Measurements from ENCODE around the gene RBM10. TPM values are rescaled to one million over a fixed set of nuclear protein-coding genes. Genes with fewer than 3 reads are reported as not detected.
"Not testable (repeated sequence)": the region's sequence is repeated elsewhere in the genome, so short reads cannot be mapped to it uniquely, and the experiment has no call there.

The RBM10 gene
- 10 to 100 TPM; 11.4 to 33.9 (median 22.1) TPM for polyA plus RNA-seq (ENCODE audit: low read depth in 6 of 6)

- H3K27ac Mint-ChIP-seq, result peak within 1 kb of the TSS; percentile 96 to 99 (median 98)
- H3K27me3 Mint-ChIP-seq, result peaks cover 0 to 5% (median 0%) of the 10 kb centered on the region in 3 donors
- peaks cover 0 to 8% of the 10 kb centered on the region in 2 donors for H3K36me3 Mint-ChIP-seq
- DNase-seq (peak; percentile 89), ATAC-seq (ENCODE audit: low read depth in 2 of 2) (peak; percentile 86 to 89)
- H3K4me3 Mint-ChIP-seq, result peak within 1 kb of the TSS; percentile 94 to 99 (median 98)
- H3K4me1 Mint-ChIP-seq, result peaks cover 24 to 36% (median 26%) of the 10 kb centered on the region in 3 donors
- peaks cover 0 to 4% (median 0%) of the 10 kb centered on the region in 7 donors for H3K9me3 Mint-ChIP-seq
Measured at GRCh38 chrX:47144626-47145394, at the start of gene RBM10, which contains the start of gene NDUFB11. Gene RBM10, plus strand, starts transcription at chrX:47145221. Its CDS starts 2,261 bp downstream, at chrX:47147482. Gene NDUFB11, minus strand, starts transcription at chrX:47144702. Its CDS starts 23 bp downstream, at chrX:47144679.

- Mint-ChIP-seq H3K4me3 (no peak overlapping the region), H3K36me3 (no peaks in the 10 kb centered on the region), H3K4me1 (no peaks in the 10 kb centered on the region), H3K27ac (no peak overlapping the region), H3K27me3 (no peaks in the 10 kb centered on the region), H3K9me3 (no peaks in the 10 kb centered on the region)
- no peak for DNase-seq
- ATAC-seq (ENCODE audit: low read depth in 2 of 2), result no peak
Measured at GRCh38 chrX:47097018-47097417, 48.0 kb upstream of the RBM10 start.

GRCh38 chrX:47098338-47099094, 46.5 kb upstream of the RBM10 start:
- Mint-ChIP-seq H3K4me3 (no peak overlapping the region), H3K27me3 (no peaks in the 10 kb centered on the region), H3K36me3 (no peaks in the 10 kb centered on the region), H3K4me1 (no peaks in the 10 kb centered on the region), H3K27ac (no peak overlapping the region), H3K9me3 (no peaks in the 10 kb centered on the region)
- DNase-seq (no peak), ATAC-seq (ENCODE audit: low read depth in 2 of 2) (no peak)

DNA sequence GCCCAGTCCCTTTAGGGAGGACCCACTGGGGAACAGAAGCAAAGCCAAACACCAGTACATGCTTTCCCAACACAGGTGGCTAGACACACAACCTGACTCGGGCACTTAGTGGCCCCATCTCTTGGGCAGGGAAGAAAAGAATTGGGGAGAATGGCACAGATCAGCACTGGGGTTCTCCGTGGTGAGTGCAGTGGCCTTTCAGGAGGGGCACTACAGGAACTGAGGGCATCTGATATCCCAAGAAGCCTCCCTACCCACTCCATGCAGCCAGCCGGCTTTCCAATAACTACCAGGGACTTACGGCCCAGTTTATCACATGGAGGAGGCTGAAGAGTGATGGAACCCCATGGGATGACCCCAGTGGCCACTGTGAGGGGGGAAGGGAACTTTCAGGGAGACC, 43.8 kb upstream of the RBM10 start:
- H3K9me3 Mint-ChIP-seq, result peaks cover 0 to 1% (median 0%) of the 10 kb centered on the region in 7 donors

GRCh38 chrX:47110936-47111615, 33.9 kb upstream of the RBM10 start:
- H3K36me3 Mint-ChIP-seq; H3K27me3 Mint-ChIP-seq; ATAC-seq (ENCODE audit: low read depth in 2 of 2); DNase-seq; H3K9me3 Mint-ChIP-seq; H3K4me3 Mint-ChIP-seq; H3K4me1 Mint-ChIP-seq; H3K27ac Mint-ChIP-seq: not testable (repeated sequence)

More for the DNA sequence above, 43.8 kb upstream of the RBM10 start:
- no peaks in the 10 kb centered on the region for H3K4me1 Mint-ChIP-seq
- H3K27ac Mint-ChIP-seq, result peak overlapping the region in 1 of 6 donors; percentile 37
- H3K36me3 Mint-ChIP-seq, result no peaks in the 10 kb centered on the region
- H3K4me3 Mint-ChIP-seq, result no peak overlapping the region
- DNase-seq (no peak), ATAC-seq (ENCODE audit: low read depth in 2 of 2) (no peak)
- H3K27me3 Mint-ChIP-seq, result no peaks in the 10 kb centered on the region

GRCh38 chrX:47112316-47112954, 32.6 kb upstream of the RBM10 start:
- H3K9me3 Mint-ChIP-seq, result peaks cover 0 to 8% (median 4%) of the 10 kb centered on the region in 7 donors
- H3K36me3 Mint-ChIP-seq, result peaks cover 0 to 7% of the 10 kb centered on the region in 2 donors
- no peak overlapping the region for H3K4me3 Mint-ChIP-seq
- H3K27me3 Mint-ChIP-seq, result no peaks in the 10 kb centered on the region
- H3K27ac Mint-ChIP-seq, result no peak overlapping the region
- no peaks in the 10 kb centered on the region for H3K4me1 Mint-ChIP-seq
- no peak for DNase-seq
- ATAC-seq (ENCODE audit: low read depth in 2 of 2), result no peak

DNA sequence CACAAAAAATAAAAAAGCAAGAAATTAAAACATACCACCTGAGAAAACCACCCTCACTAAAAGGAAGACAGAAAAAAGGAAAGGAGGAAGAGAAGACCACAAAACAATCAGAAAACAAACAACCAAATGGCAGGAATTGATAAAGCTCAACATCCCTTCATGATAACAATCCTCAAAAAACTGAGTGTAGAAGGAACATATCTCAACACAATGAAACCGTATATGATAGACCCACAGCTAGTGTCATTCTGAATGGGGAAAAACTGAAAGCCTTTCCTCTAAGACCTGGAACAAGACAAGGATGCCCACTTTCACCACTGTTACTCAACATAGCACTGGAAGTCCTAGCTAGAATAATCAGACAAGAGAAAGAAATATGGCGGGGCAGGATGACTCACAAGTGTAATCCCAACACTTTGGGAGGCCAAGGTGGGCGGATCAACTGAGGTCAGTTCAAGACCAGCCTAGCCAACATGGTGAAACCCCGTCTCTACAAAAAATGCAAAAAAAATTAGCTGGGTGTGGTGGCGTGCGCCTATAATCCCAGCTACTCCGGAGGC, 28.4 kb upstream of the RBM10 start:
- H3K4me3 Mint-ChIP-seq; DNase-seq; ATAC-seq (ENCODE audit: low read depth in 2 of 2); H3K27me3 Mint-ChIP-seq; H3K36me3 Mint-ChIP-seq; H3K4me1 Mint-ChIP-seq; H3K9me3 Mint-ChIP-seq: not testable (repeated sequence)
- peak overlapping the region in 1 of 6 donors; percentile 74 for H3K27ac Mint-ChIP-seq

DNA sequence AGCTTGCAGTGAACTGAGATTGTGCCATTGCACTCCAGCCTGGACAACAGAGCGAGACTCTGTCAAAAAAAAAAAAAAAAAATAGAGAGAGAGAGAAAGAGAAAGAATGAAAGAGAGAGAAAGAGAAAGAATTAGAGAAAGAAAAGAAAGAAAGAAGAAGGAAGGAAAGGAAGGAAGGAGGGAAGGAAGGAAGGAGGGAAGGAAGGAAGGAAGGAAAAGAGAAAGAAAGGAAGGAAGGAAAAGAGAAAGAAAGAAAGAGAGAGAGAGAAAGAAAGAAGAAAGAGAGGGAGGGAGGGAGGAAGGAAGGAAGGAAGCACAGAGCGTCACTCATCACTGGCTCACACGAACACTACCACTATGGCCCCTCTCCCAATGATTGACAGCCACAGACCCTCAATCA, 20.6 kb upstream of the RBM10 start:
- H3K4me1 Mint-ChIP-seq; H3K27me3 Mint-ChIP-seq; ATAC-seq (ENCODE audit: low read depth in 2 of 2); DNase-seq; H3K36me3 Mint-ChIP-seq; H3K9me3 Mint-ChIP-seq; H3K4me3 Mint-ChIP-seq: not testable (repeated sequence)
- H3K27ac Mint-ChIP-seq, result peak overlapping the region in 3 of 6 donors; percentile 34 to 52 (median 39)

DNA sequence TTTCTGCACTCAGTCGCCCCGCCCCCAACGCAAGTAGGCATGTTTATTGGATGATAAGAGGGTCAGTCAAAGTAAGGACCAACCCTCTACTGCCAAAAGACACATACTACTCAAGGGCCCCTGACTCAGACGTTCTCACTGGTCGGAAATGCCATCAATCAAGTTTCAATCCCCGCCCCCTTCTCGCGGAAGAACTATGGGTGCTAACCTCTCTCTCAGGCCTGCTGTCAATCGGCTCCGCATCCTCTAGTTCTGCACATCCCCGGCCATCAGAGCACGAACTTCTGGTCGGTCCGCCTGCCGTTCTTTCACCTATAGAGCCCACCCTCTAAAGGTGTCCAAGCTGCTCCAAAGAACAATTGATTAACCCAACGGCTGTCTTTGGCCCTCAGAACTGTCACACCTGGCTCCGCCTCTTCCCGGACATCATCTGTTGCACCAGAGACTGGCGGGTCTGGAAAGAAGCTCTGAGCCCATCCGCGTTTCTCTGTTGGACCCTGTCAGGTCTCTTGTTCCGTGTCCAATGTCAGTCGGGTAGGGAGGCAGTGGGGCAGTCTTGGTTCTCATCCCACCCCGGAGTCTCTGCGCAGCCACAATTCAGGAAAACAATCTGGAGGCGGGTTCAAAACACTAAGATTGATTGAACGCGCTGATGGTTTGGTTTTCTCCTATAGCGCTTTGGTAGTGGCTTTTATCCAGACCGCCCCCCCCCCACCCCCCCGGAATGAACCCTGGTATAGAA, 15.7 kb upstream of the RBM10 start:
- Mint-ChIP-seq H3K9me3 (peaks cover 0 to 3% (median 0%) of the 10 kb centered on the region in 7 donors), H3K27ac (peak overlapping the region; percentile 75 to 99 (median 92)), H3K4me3 (peak overlapping the region; percentile 90 to 99 (median 98)), H3K36me3 (no peaks in the 10 kb centered on the region), H3K27me3 (no peaks in the 10 kb centered on the region), H3K4me1 (peaks cover 0 to 4% (median 0%) of the 10 kb centered on the region in 3 donors)
- ATAC-seq (ENCODE audit: low read depth in 2 of 2) (peak; percentile 96 to 97), DNase-seq (peak; percentile 90)

DNA sequence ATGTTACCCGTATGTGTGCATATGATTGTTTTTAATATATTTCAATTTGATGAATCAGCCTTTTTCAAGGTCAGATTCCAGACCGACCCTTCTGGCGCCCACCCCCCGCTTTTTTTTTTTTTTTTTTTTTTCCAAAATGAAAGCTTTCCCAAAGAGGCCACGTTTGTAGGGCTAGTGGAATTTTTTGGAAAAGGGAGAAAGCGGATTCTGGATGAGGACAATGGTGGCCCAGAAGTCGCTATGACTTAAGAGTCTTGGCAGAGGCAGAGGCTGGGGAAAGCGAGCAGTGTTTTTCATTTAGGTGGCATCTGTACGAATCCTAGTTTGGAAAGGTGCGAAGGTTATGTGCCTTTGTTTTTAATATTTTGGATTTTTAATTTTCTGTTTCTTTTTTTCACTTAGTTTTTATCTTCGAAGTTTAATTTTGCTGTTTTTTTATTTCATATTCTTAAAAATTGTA, 15.1 kb upstream of the RBM10 start:
- Mint-ChIP-seq H3K4me3 (peak overlapping the region in 7 of 8 donors; percentile 90 to 99 (median 98)), H3K4me1 (peaks cover 0 to 4% (median 0%) of the 10 kb centered on the region in 3 donors), H3K27ac (peak overlapping the region in 2 of 6 donors; percentile 4 to 75), H3K27me3 (no peaks in the 10 kb centered on the region), H3K9me3 (peaks cover 0 to 3% (median 0%) of the 10 kb centered on the region in 7 donors), H3K36me3 (no peaks in the 10 kb centered on the region)
- DNase-seq (no peak), ATAC-seq (ENCODE audit: low read depth in 2 of 2) (no peak)

DNA sequence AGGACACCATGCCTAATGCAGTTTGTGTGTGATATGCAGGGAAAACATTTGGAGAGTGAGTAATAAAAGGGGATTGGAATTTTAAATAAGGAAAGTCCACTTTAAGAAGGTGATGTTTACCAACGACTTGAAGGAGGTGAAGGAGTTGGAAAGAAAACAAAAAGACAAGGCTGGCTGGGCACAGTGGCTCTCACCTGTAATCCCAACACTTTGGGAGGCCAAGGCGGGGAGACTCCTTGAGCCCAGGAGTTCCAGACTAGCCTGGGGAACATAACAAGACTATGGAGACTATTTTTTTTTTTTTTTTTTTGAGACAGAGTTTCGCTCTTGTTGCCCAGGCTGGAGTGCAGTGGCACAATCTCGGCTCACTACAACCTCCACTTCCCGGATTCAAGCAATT, 11.5 kb upstream of the RBM10 start:
- Mint-ChIP-seq H3K27ac (no peak overlapping the region), H3K36me3 (no peaks in the 10 kb centered on the region), H3K27me3 (no peaks in the 10 kb centered on the region), H3K4me1 (peaks cover 0 to 4% (median 0%) of the 10 kb centered on the region in 3 donors), H3K9me3 (peaks cover 0 to 3% (median 0%) of the 10 kb centered on the region in 7 donors), H3K4me3 (no peak overlapping the region)
- no peak for ATAC-seq (ENCODE audit: low read depth in 2 of 2)
- no peak for DNase-seq

GRCh38 chrX:47135650-47136049, 9.4 kb upstream of the RBM10 start:
- H3K27ac Mint-ChIP-seq; H3K4me3 Mint-ChIP-seq; H3K4me1 Mint-ChIP-seq; H3K27me3 Mint-ChIP-seq; ATAC-seq (ENCODE audit: low read depth in 2 of 2); DNase-seq; H3K36me3 Mint-ChIP-seq; H3K9me3 Mint-ChIP-seq: not testable (repeated sequence)
